ENCODE measurements around the gene TRPC4AP. TPM values are rescaled to one million over a fixed set of nuclear protein-coding genes. Genes with fewer than 3 reads are reported as not detected.

Gene TRPC4AP
- total RNA-seq, 1 experiment from 2014 or later = 48.6 TPM

- TF ChIP-seq REST (IDR thresholded peaks at IDR 0.05; ENCODE audit: low read depth) = no peak
- TF ChIP-seq CEBPB (IDR thresholded peaks at IDR 0.05; ENCODE audit: low read depth) = no peak
- no peak for TF ChIP-seq FOSL1 (IDR thresholded peaks at IDR 0.05; ENCODE audit: low read depth)
- no peak for TF ChIP-seq CBX3 (IDR thresholded peaks at IDR 0.05; ENCODE audit: low read depth)
Observed at GRCh38 chr20:35091816-35092523, 637 bp downstream of the TRPC4AP start (continued).

- intact Hi-C loops (cut with micrococcal nuclease) = loop anchor here (5.0 kb wide), 1 partner anchor 216 kb away; the partner anchor contains the start of gene GGT7
- BruUV-seq (replicated peaks) = no TSS peak
- H3K9ac ChIP-seq (ENCODE audit: low read length) = no peak overlapping the region
- POLR2A ChIA-PET = no interaction called here
- H2AFZ ChIP-seq (ENCODE audit: low read depth, low read length, poor library complexity, severe bottlenecking) = no peak overlapping the region
- no peaks in the 10 kb centered on the region for H3K9me3 ChIP-seq (ENCODE audit: control insufficient read depth in 1 of 2, insufficient read depth in 1 of 2, low read depth in 1 of 2, low read length in 2 of 2)
- no peaks in the 10 kb centered on the region for H3K36me3 ChIP-seq (ENCODE audit: control insufficient read depth in 1 of 2, insufficient read depth in 2 of 2, low read length in 2 of 2)
- DNase-seq (ENCODE audit: low read depth, low spot score) (no peak), ATAC-seq (no peak)
- RAD21 ChIA-PET (ENCODE audit: low non-redundant PET in 1 of 2, low total read pairs in 2 of 2, uncharacterized antibody in 2 of 2, unreplicated experiment in 2 of 2) = no interaction called here
- peaks cover 82% of the 10 kb centered on the region for H3K79me2 ChIP-seq (ENCODE audit: insufficient read depth, low read length)
- CTCF ChIA-PET = interaction anchor here (1.2 kb wide), 1 partner anchor 8 kb away, joined by 3 read pairs; no protein-coding TSS in a partner anchor
- no peak overlapping the region for H3K4me3 ChIP-seq (replicated peaks in 1 of 2; ENCODE audit: low read depth in 1 of 2, low read length in 2 of 2)
- H4K20me1 ChIP-seq (ENCODE audit: insufficient read depth) = no peaks in the 10 kb centered on the region
- H3K27ac ChIP-seq (ENCODE audit: low read depth, low read length) = no peak overlapping the region
- no peak overlapping the region for H3K4me2 ChIP-seq (ENCODE audit: low read length)
- no peaks in the 10 kb centered on the region for H3K9me2 ChIP-seq (ENCODE audit: insufficient read depth)
- H3K27me3 ChIP-seq (ENCODE audit: insufficient read depth, low read length) = no peaks in the 10 kb centered on the region
- peaks cover 10 to 17% of the 10 kb centered on the region in 2 experiments for H3K4me1 ChIP-seq (ENCODE audit: control insufficient read depth in 1 of 2, insufficient read depth in 2 of 2, low read length in 2 of 2)
- no peak for TF ChIP-seq EGR1 (IDR thresholded peaks at IDR 0.05; ENCODE audit: low read depth)
- TF ChIP-seq POLR2A (IDR thresholded peaks at IDR 0.05; ENCODE audit: borderline replicate concordance, extremely low read depth, insufficient read depth, insufficient read length) = no peak
- TF ChIP-seq ELF1 (IDR thresholded peaks at IDR 0.05; ENCODE audit: borderline replicate concordance, low read depth) = no peak
- TF ChIP-seq MAX (IDR thresholded peaks at IDR 0.05) = no peak
- no peak for TF ChIP-seq RAD21 (IDR thresholded peaks at IDR 0.05; ENCODE audit: low read depth)
- TF ChIP-seq CEBPB (IDR thresholded peaks at IDR 0.05; ENCODE audit: low read depth) = no peak
- no peak for TF ChIP-seq CTCF (IDR thresholded peaks at IDR 0.05 in 2 of 3, conservative IDR thresholded peaks at IDR 0.05 in 1 of 3; ENCODE audit: borderline replicate concordance in 1 of 3, insufficient read depth in 1 of 3, low read depth in 2 of 3, low read length in 2 of 3)
- TF ChIP-seq ZBTB33 (IDR thresholded peaks at IDR 0.05; ENCODE audit: extremely low read depth, insufficient replicate concordance, low read length) = no peak
- TF ChIP-seq POLR2AphosphoS5 (IDR thresholded peaks at IDR 0.05; ENCODE audit: low read depth, low read length) = no peak
- TF ChIP-seq YY1 (IDR thresholded peaks at IDR 0.05; ENCODE audit: extremely low read depth, insufficient replicate concordance, low read depth, low read length) = no peak
- TF ChIP-seq TCF7L2 (IDR thresholded peaks at IDR 0.05; ENCODE audit: borderline replicate concordance, extremely low read depth, insufficient read depth, insufficient read length) = no peak
Observed at GRCh38 chr20:35088231-35089145, 4.1 kb downstream of the TRPC4AP start.
